HEK293T (cell line): ENCODE data around the gene KCNJ10.

Experiments
- ARNT ChIP-seq: fragments of 450-650 bp; IDR thresholded peaks from 2 replicates; pipeline ENCODE4 v1.6.1; 2017; ENCODE audit warnings: mild to moderate bottlenecking
- CTBP1 ChIP-seq: fragments of 450-650 bp; IDR thresholded peaks from 2 replicates; pipeline ENCODE4 v1.6.1; 2016; ENCODE audit warnings: borderline replicate concordance
- ELF4 ChIP-seq: fragments of 450-650 bp; IDR thresholded peaks from 2 replicates; pipeline ENCODE4 v1.6.1; 2017; ENCODE audit warnings: antibody characterized with exemption
- L3MBTL2 ChIP-seq: fragments of 450-650 bp; conservative IDR thresholded peaks from 2 replicates; pipeline ENCODE4 v1.6.1; 2016; ENCODE audit warnings: mild to moderate bottlenecking
- NFRKB ChIP-seq: fragments of 450-650 bp; IDR thresholded peaks from 2 replicates; pipeline ENCODE4 v1.6.1; 2016; ENCODE audit warnings: mild to moderate bottlenecking, moderate library complexity
- PKNOX1 ChIP-seq: fragments of 450-650 bp; IDR thresholded peaks from 2 replicates; pipeline ENCODE4 v1.6.1; 2016
- SP1 ChIP-seq: fragments of 450-650 bp; IDR thresholded peaks from 2 replicates; pipeline ENCODE4 v1.6.1; 2017
- SUZ12 ChIP-seq: fragments of 450-650 bp; IDR thresholded peaks from 2 replicates; pipeline ENCODE4 v1.6.1; 2016; ENCODE audit warnings: mild to moderate bottlenecking
- TARDBP ChIP-seq: fragments of 450-650 bp; IDR thresholded peaks from 2 replicates; pipeline ENCODE4 v1.6.1; 2016
- ZNF384 ChIP-seq: fragments of 450-650 bp; IDR thresholded peaks from 2 replicates; pipeline ENCODE4 v1.6.1; 2016

GRCh38 chr1:160093069-160093395, 23.1 kb upstream of the KCNJ10 start:
- TF ChIP-seq TARDBP (no peak), PKNOX1 (no peak), SP1 (no peak), SUZ12 (no peak), ZNF384 (no peak), NFRKB (no peak), ARNT (no peak), ELF4 (no peak), L3MBTL2 (no peak), CTBP1 (no peak)
